HCT116 (cell line): ENCODE results near the gene KCNH5.

Experiments used
- CTCF ChIP-seq, 3 experiments: fragments of 200-600 bp in 1 of 3; sonication (generic) in 1 of 3; IDR thresholded peaks in 2 of 3; conservative IDR thresholded peaks in 1 of 3; 2 replicates each; pipeline ENCODE4 v1.5.1; 2012 to 2017; ENCODE audit warnings: low read depth in 2 of 3, low read length in 2 of 3, antibody characterized with exemption in 1 of 3, borderline replicate concordance in 1 of 3, control low read depth in 1 of 3, mild to moderate bottlenecking in 1 of 3, mixed read lengths in 1 of 3, mixed run types in 1 of 3, moderate library complexity in 1 of 3; ENCODE audit not compliant: insufficient read depth in 1 of 3
- EZH2phosphoT487 ChIP-seq: fragments of 200-600 bp; IDR thresholded peaks from 2 replicates; pipeline ENCODE4 v1.6.1; 2018; ENCODE audit warnings: antibody characterized with exemption, borderline replicate concordance
- POLR2A ChIP-seq: IDR thresholded peaks from 2 replicates; pipeline ENCODE4 v1.7.0; 2011; ENCODE audit warnings: borderline replicate concordance; ENCODE audit not compliant: insufficient read depth, insufficient read length; ENCODE audit errors: extremely low read depth
- POLR2AphosphoS5 ChIP-seq: IDR thresholded peaks from 2 replicates; pipeline ENCODE4 v1.6.1; 2011; ENCODE audit warnings: mild to moderate bottlenecking, low read depth, low read length, moderate library complexity
- RAD21 ChIP-seq: IDR thresholded peaks from 2 replicates; pipeline ENCODE4 v1.6.1; 2012; ENCODE audit warnings: low read depth, mild to moderate bottlenecking
- SIN3A ChIP-seq: IDR thresholded peaks from 2 replicates; pipeline ENCODE4 v1.6.1; 2012; ENCODE audit warnings: low read depth
- SP1 ChIP-seq: IDR thresholded peaks from 2 replicates; pipeline ENCODE4 v1.6.1; 2012; ENCODE audit warnings: low read depth
- ZBTB33 ChIP-seq: IDR thresholded peaks from 2 replicates; pipeline ENCODE4 v1.6.1; 2011; ENCODE audit warnings: mild to moderate bottlenecking, low read length, moderate library complexity; ENCODE audit not compliant: insufficient replicate concordance; ENCODE audit errors: extremely low read depth
- TF ChIP-seq, protein P1 (sequence below): IDR thresholded peaks from 2 replicates; pipeline ENCODE4 v1.6.1; 2012

- no peak for TF ChIP-seq EZH2phosphoT487
- no peak for TF ChIP-seq CTCF (IDR thresholded peaks at IDR 0.05 in 2 of 3, conservative IDR thresholded peaks at IDR 0.05 in 1 of 3; ENCODE audit: borderline replicate concordance in 1 of 3, insufficient read depth in 1 of 3, low read depth in 2 of 3, low read length in 2 of 3)
- no peak for TF ChIP-seq SIN3A
- TF ChIP-seq RAD21: no peak
- no peak for TF ChIP-seq ZBTB33
- TF ChIP-seq POLR2AphosphoS5: no peak
- no peak for TF ChIP-seq SP1
- no peak for TF ChIP-seq POLR2A
- TF ChIP-seq, protein P1, sequence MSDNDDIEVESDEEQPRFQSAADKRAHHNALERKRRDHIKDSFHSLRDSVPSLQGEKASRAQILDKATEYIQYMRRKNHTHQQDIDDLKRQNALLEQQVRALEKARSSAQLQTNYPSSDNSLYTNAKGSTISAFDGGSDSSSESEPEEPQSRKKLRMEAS: no peak
These were observed 64.6 kb downstream of the KCNH5 start for GRCh38 chr14:62980693-62981092.
